ENCODE measurements around the gene USP12. TPM values are rescaled to one million over a fixed set of nuclear protein-coding genes. Genes with fewer than 3 reads are reported as not detected.
"Not testable (repeated sequence)": the region's sequence is repeated elsewhere in the genome, so short reads cannot be mapped to it uniquely, and the experiment has no call there.

The USP12 gene
- 31.8 and 32.6 TPM in 2 replicates for total RNA-seq
- long read RNA-seq, partial matches to known transcripts: 2 of 8 reads
- long read RNA-seq, other reads (novel, unspliced or antisense): 6 of 8 reads

GRCh38 chr13:27171244-27171826, at the start of gene USP12:
Gene USP12, minus strand, starts transcription at chr13:27171811. Its CDS starts 172 bp downstream, at chr13:27171639.
- Mint-ChIP-seq H3K4me1 (ENCODE audit: unreplicated experiment) (peaks cover 48% of the 10 kb centered on the region), H3K36me3 (ENCODE audit: unreplicated experiment) (no peaks in the 10 kb centered on the region), H3K27ac (ENCODE audit: unreplicated experiment) (peak within 1 kb of the TSS; percentile 95), H3K27me3 (ENCODE audit: unreplicated experiment) (no peaks in the 10 kb centered on the region), H3K4me3 (ENCODE audit: unreplicated experiment) (peak within 1 kb of the TSS; percentile 90), H3K9me3 (ENCODE audit: unreplicated experiment) (no peaks in the 10 kb centered on the region)
- no peak for DNase-seq (ENCODE audit: extremely low spot score, unreplicated experiment)
- TF ChIP-seq CTCF (IDR thresholded peaks at IDR 0.05): peak; percentile 38

DNA sequence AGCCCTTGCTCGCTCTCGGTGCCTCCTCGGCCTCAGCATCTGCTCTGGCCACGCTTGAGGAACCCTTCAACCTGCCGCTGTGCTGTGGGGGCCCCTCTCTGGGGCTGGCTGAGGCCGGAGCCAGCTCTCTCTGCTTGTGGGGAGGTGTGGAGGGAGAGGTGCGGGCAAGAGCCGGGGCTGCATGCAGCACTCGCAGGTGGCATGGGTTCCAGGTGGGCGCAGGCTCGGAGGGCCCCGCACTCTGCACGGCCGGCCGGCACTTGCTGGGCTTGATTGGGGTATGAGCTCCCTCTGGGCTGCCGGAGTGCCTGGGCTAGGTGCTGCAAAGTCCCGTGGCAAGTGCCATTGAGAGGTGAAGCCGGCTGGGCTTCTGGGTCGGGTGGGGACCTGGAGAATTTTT, 48.0 kb upstream of the USP12 start:
- no peaks in the 10 kb centered on the region for H3K36me3 Mint-ChIP-seq (ENCODE audit: unreplicated experiment)
- H3K4me3 Mint-ChIP-seq (ENCODE audit: unreplicated experiment): no peak overlapping the region
- no peak for TF ChIP-seq CTCF (IDR thresholded peaks at IDR 0.05)
- H3K9me3 Mint-ChIP-seq (ENCODE audit: unreplicated experiment): peaks cover 11% of the 10 kb centered on the region
- H3K27ac Mint-ChIP-seq (ENCODE audit: unreplicated experiment): no peak overlapping the region
- DNase-seq (ENCODE audit: extremely low spot score, unreplicated experiment): no peak
- no peaks in the 10 kb centered on the region for H3K4me1 Mint-ChIP-seq (ENCODE audit: unreplicated experiment)
- H3K27me3 Mint-ChIP-seq (ENCODE audit: unreplicated experiment): peaks cover 34% of the 10 kb centered on the region

DNA sequence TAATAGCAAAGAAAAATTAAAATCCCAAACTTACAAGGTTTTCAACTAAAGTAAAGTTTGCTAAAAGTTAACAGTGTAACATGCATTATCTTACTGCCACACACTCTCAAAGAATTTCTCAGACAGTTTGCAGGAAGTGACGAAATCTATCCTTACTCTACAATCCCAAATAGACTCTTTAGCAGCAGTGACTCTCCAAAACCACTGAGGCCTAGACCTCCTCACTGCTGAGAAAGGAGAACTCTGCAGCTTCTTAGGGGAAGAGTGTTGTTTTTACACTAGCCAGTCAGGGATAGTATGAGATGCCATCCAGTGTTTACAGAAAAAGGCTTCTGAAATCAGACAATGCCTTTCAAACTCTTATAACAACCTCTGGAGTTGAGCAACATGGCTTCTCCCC, 47.2 kb upstream of the USP12 start:
- not testable (repeated sequence) for H3K4me1 Mint-ChIP-seq (ENCODE audit: unreplicated experiment); H3K4me3 Mint-ChIP-seq (ENCODE audit: unreplicated experiment); H3K27ac Mint-ChIP-seq (ENCODE audit: unreplicated experiment); DNase-seq (ENCODE audit: extremely low spot score, unreplicated experiment); H3K36me3 Mint-ChIP-seq (ENCODE audit: unreplicated experiment)
- Mint-ChIP-seq H3K9me3 (ENCODE audit: unreplicated experiment) (peaks cover 11% of the 10 kb centered on the region), H3K27me3 (ENCODE audit: unreplicated experiment) (peaks cover 28% of the 10 kb centered on the region)

DNA sequence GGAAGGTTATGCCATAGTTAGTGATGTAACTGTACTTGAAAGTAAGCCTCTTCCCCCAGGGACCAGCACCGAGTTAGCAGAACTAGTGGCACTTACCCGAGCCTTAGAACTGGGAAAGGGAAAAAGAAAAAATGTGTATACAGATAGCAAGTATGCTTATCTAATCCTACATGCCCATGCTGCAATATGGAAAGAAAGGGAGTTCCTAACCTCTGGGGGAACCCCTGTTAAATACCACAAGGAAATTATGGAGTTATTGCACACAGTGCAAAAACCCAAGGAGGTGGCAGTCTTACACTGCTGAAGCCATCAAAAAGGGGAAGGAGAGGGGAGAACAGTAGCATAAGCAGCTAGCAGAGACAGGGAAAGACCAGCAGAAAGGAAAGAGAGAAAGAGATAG, 46.2 kb upstream of the USP12 start:
- DNase-seq (ENCODE audit: extremely low spot score, unreplicated experiment); H3K36me3 Mint-ChIP-seq (ENCODE audit: unreplicated experiment); H3K4me1 Mint-ChIP-seq (ENCODE audit: unreplicated experiment); H3K27ac Mint-ChIP-seq (ENCODE audit: unreplicated experiment); H3K4me3 Mint-ChIP-seq (ENCODE audit: unreplicated experiment): not testable (repeated sequence)
- H3K27me3 Mint-ChIP-seq (ENCODE audit: unreplicated experiment): peaks cover 23% of the 10 kb centered on the region
- peaks cover 11% of the 10 kb centered on the region for H3K9me3 Mint-ChIP-seq (ENCODE audit: unreplicated experiment)

- not testable (repeated sequence) for H3K27ac Mint-ChIP-seq (ENCODE audit: unreplicated experiment); H3K9me3 Mint-ChIP-seq (ENCODE audit: unreplicated experiment); H3K36me3 Mint-ChIP-seq (ENCODE audit: unreplicated experiment); H3K4me1 Mint-ChIP-seq (ENCODE audit: unreplicated experiment); H3K4me3 Mint-ChIP-seq (ENCODE audit: unreplicated experiment)
- H3K27me3 Mint-ChIP-seq (ENCODE audit: unreplicated experiment): peaks cover 16% of the 10 kb centered on the region
- peak; percentile 7 for DNase-seq (ENCODE audit: extremely low spot score, unreplicated experiment)
Observed at GRCh38 chr13:27213386-27213785, 41.8 kb upstream of the USP12 start.

DNA sequence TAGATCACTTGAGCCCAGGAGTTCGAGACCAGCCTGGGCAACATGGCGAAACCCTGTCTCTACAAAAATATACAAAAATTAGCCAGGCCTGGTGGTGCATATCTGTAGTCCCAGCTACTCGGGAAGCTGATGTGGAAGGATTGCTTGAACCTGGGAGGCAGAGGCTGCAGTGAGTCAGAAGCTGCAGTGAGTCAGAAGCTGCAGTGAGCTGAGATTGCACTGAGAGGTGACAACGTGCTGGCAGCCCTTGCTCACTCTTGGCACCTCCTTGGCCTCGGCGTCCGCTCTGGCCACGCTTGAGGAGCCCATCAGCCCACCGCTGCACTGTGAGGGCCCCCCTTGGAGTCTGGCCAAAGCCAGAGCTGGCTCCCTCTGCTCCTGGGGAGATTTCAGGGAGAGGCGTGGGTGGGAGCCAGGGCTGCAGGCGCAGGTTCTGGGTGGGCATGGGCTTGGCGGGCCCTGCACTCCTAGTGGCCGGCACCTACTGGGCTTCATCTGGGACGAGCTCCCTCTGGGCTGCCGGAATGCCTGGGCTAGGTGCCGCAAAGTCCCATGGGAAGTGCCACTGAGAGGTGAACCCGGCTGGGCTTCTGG, 40.3 kb upstream of the USP12 start:
- no peak for TF ChIP-seq CTCF (IDR thresholded peaks at IDR 0.05)
- Mint-ChIP-seq H3K4me1 (ENCODE audit: unreplicated experiment) (no peaks in the 10 kb centered on the region), H3K9me3 (ENCODE audit: unreplicated experiment) (no peaks in the 10 kb centered on the region), H3K36me3 (ENCODE audit: unreplicated experiment) (no peaks in the 10 kb centered on the region), H3K4me3 (ENCODE audit: unreplicated experiment) (no peak overlapping the region), H3K27ac (ENCODE audit: unreplicated experiment) (no peak overlapping the region), H3K27me3 (ENCODE audit: unreplicated experiment) (peaks cover 23% of the 10 kb centered on the region)
- peak; percentile 83 for DNase-seq (ENCODE audit: extremely low spot score, unreplicated experiment)
